Testis (tissue), 2 donors: ENCODE measurements around the gene CDKN1C.

ENCODE experiments used
- POLR2A ChIP-seq: fragments of 450-650 bp; IDR thresholded peaks from one replicate; pipeline ENCODE4 v1.6.1; 2017; ENCODE audit warnings: antibody characterized with exemption, mild to moderate bottlenecking, moderate library complexity
- TF ChIP-seq, protein P1 (sequence below), 3 experiments: fragments of 450-650 bp in 2 of 3; fragments of 200-600 bp in 1 of 3; sonication (generic) in 1 of 3; IDR thresholded peaks; one replicate each; pipeline ENCODE4 v1.5.1; 2016 to 2019; ENCODE audit warnings: antibody characterized with exemption in 3 of 3, mild to moderate bottlenecking in 2 of 3, moderate library complexity in 1 of 3

GRCh38 chr11:2896047-2896446, 10.5 kb upstream of the CDKN1C start:
- no peak for TF ChIP-seq POLR2A
- TF ChIP-seq, protein P1, sequence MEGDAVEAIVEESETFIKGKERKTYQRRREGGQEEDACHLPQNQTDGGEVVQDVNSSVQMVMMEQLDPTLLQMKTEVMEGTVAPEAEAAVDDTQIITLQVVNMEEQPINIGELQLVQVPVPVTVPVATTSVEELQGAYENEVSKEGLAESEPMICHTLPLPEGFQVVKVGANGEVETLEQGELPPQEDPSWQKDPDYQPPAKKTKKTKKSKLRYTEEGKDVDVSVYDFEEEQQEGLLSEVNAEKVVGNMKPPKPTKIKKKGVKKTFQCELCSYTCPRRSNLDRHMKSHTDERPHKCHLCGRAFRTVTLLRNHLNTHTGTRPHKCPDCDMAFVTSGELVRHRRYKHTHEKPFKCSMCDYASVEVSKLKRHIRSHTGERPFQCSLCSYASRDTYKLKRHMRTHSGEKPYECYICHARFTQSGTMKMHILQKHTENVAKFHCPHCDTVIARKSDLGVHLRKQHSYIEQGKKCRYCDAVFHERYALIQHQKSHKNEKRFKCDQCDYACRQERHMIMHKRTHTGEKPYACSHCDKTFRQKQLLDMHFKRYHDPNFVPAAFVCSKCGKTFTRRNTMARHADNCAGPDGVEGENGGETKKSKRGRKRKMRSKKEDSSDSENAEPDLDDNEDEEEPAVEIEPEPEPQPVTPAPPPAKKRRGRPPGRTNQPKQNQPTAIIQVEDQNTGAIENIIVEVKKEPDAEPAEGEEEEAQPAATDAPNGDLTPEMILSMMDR (IDR thresholded peaks at IDR 0.05): no peak
